Liver (tissue), 3 donors: ENCODE measurements around the gene TCTN1.

Experiments
- CTCF ChIP-seq: fragments of 150-350 bp; IDR thresholded peaks from 2 replicates; pipeline ENCODE4 v1.5.1; 2017; ENCODE audit warnings: improper control_type of control experiment, low read depth, low read length; ENCODE audit not compliant: missing input control
- EGR1 ChIP-seq, 2 donors: IDR thresholded peaks; 2 replicates each; pipeline ENCODE4 v1.6.1; 2016 to 2018; ENCODE audit warnings: antibody characterized with exemption in 2 of 2, low read depth in 2 of 2
- FOXA1 ChIP-seq: IDR thresholded peaks from 2 replicates; pipeline ENCODE4 v1.6.1; 2016; ENCODE audit warnings: antibody characterized with exemption
- FOXA2 ChIP-seq: IDR thresholded peaks from 2 replicates; pipeline ENCODE4 v1.6.1; 2016; ENCODE audit warnings: antibody characterized with exemption
- HNF4A ChIP-seq, 2 donors: conservative IDR thresholded peaks; 2 replicates each; pipeline ENCODE4 v1.6.1; 2016; ENCODE audit warnings: antibody characterized with exemption in 2 of 2, mild to moderate bottlenecking in 2 of 2
- MAX ChIP-seq: IDR thresholded peaks from 2 replicates; pipeline ENCODE4 v1.6.1; 2016; ENCODE audit warnings: antibody characterized with exemption
- RAD21 ChIP-seq, 2 donors: IDR thresholded peaks; 2 replicates each; pipeline ENCODE4 v1.6.1; 2016; ENCODE audit warnings: antibody characterized with exemption in 2 of 2, mild to moderate bottlenecking in 2 of 2
- RXRA ChIP-seq, 2 donors: IDR thresholded peaks; 2 replicates each; pipeline ENCODE4 v1.6.1; 2017 to 2018; ENCODE audit warnings: antibody characterized with exemption in 2 of 2, mild to moderate bottlenecking in 1 of 2
- YY1 ChIP-seq: IDR thresholded peaks from 2 replicates; pipeline ENCODE4 v1.6.1; 2016; ENCODE audit warnings: antibody characterized with exemption, mild to moderate bottlenecking
- TF ChIP-seq, protein P1 (sequence below): IDR thresholded peaks from 2 replicates; pipeline ENCODE4 v1.6.1; 2016; ENCODE audit warnings: antibody characterized with exemption
- TF ChIP-seq, protein P2 (sequence below): IDR thresholded peaks from 2 replicates; pipeline ENCODE4 v1.6.1; 2016; ENCODE audit warnings: antibody characterized with exemption, mild to moderate bottlenecking
- donor health status: healthy.
- donor health status: healthy.

DNA sequence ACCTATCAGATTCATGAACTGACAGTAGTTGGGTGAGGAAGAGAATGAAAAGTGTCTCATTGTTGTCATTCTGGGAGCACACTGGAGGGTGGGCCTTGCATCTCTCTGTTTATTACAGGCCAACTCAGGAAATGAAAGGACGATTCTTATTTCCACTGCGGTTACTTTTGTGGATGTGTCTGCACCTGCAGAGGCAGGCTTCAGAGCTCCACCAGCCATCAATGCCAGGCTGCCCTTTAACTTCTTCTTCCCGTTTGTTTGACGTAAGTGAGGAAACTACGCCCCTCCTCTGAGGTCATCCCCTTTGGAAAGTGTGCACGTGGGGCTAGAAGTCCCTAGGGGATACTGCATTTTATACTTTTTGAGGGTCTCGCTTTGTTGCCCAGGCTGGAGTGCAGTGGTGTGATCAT is 33.7 kb downstream of the TCTN1 start:
- TF ChIP-seq, protein P1, sequence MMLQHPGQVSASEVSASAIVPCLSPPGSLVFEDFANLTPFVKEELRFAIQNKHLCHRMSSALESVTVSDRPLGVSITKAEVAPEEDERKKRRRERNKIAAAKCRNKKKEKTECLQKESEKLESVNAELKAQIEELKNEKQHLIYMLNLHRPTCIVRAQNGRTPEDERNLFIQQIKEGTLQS, result no peak
- no peak for TF ChIP-seq CTCF
- TF ChIP-seq RXRA (IDR thresholded peaks at IDR 0.05), result no peak
- TF ChIP-seq RAD21 (IDR thresholded peaks at IDR 0.05), result no peak
- no peak for TF ChIP-seq YY1
- no peak for TF ChIP-seq MAX
- TF ChIP-seq, protein P2, sequence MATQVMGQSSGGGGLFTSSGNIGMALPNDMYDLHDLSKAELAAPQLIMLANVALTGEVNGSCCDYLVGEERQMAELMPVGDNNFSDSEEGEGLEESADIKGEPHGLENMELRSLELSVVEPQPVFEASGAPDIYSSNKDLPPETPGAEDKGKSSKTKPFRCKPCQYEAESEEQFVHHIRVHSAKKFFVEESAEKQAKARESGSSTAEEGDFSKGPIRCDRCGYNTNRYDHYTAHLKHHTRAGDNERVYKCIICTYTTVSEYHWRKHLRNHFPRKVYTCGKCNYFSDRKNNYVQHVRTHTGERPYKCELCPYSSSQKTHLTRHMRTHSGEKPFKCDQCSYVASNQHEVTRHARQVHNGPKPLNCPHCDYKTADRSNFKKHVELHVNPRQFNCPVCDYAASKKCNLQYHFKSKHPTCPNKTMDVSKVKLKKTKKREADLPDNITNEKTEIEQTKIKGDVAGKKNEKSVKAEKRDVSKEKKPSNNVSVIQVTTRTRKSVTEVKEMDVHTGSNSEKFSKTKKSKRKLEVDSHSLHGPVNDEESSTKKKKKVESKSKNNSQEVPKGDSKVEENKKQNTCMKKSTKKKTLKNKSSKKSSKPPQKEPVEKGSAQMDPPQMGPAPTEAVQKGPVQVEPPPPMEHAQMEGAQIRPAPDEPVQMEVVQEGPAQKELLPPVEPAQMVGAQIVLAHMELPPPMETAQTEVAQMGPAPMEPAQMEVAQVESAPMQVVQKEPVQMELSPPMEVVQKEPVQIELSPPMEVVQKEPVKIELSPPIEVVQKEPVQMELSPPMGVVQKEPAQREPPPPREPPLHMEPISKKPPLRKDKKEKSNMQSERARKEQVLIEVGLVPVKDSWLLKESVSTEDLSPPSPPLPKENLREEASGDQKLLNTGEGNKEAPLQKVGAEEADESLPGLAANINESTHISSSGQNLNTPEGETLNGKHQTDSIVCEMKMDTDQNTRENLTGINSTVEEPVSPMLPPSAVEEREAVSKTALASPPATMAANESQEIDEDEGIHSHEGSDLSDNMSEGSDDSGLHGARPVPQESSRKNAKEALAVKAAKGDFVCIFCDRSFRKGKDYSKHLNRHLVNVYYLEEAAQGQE, result no peak
- TF ChIP-seq FOXA1, result no peak
- no peak for TF ChIP-seq FOXA2
- no peak for TF ChIP-seq HNF4A (conservative IDR thresholded peaks at IDR 0.05)
- no peak for TF ChIP-seq EGR1 (IDR thresholded peaks at IDR 0.05; ENCODE audit: low read depth in 2 of 2)
